HG03520 (cell line): ENCODE data around the gene ADPRS.

Source experiments
- ATAC-seq: cut with Tn5 transposase; IDR thresholded peaks from one replicate; pipeline ENCODE4 v1.9.1; 2021; ENCODE audit warnings: mild to moderate bottlenecking, moderate library complexity; ENCODE audit not compliant: unreplicated experiment

ADPRS gene

DNA sequence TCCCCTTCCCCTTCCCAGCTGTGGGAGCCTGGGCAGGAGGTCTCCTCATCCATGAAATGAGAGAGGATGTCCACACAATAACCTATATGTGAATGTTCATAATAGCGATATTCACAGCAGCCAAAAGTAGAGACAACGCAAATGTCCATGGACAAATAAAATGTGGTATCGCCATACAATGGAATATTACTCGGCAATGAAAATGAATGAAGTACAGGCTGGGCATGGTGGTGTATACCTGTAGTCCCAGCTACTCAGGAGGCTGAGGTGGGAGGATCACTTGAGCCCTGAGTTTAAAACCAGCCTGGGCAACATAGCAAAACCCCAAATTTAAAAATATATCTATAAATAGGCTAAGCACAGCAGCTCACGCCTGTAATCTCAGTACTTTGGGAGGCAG, 12.9 kb downstream of the ADPRS start:
- no peak for ATAC-seq

GRCh38 chr1:36106269-36106668, 17.6 kb downstream of the ADPRS start:
- ATAC-seq: no peak

DNA sequence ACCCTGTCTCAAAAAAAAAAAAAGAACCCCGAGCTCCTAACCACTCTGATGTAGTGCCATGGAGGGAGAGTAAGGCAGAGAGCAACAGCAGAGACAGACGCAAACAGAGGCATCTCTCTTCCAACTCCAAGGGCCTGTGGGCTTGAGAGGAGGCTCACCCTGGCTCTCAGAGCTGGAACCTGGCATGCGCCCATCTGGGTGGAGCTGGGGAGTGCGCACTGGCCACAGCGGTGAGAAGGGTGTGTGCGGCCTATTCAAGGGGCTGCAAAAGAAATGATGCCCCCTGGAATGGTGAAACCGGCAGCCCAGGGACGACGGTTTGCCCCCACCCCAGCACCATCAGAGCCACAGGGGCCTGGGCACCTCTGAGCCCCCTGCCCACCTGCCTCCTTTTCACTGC, 18.7 kb downstream of the ADPRS start:
- no peak for ATAC-seq

GRCh38 chr1:36108314-36108713, 19.6 kb downstream of the ADPRS start:
- ATAC-seq: no peak

DNA sequence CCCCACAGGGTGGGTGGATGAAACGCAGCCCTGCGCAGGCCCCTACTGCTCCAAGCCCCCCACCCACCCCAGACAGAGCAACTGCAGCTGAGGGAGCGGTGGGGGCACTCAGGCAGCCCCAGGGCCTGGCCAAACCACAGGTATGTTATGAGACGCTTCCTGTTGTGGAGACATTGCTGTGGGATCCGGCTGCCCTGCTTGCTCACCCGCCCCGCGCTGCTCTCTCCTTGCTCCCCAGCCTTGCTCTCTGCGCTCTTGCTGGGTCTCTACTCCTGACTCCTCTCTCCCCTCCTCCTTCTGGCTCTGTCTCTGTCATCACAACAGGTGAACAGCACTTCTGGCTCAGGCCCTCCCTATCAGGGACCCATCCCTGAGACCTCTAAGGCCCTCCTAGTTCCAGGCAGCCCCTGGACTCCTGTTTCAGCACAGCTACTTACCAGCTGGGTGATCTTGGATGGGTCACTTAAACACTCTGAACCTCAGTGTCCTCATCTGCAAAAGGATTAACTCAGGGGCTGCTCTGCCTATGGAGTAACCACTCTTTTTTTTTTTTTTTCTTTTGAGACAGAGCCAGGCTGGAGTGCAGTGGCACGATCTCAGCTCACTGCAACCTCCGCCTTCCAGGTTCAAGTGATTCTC, 20.5 kb downstream of the ADPRS start:
- ATAC-seq: no peak

DNA sequence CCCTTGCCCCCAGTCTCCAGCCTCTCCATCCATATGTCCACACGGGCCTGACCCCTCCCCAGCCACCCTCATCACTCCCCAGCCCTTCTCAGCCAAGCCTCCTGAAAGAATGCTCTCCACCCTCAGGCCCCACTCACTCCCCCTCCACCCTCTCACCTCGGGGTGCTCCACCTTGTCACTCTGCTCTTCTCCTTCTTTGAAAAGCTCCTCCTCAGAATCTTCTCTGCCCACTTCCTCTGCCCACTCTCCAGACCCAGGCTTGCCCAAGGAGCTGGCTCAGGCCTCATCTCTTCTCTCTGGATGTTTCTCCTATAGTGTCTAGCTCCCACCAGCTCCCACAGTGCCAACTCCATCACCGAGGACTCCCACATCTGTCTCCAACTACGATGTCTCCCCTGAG, 22.5 kb downstream of the ADPRS start:
- ATAC-seq: no peak

DNA sequence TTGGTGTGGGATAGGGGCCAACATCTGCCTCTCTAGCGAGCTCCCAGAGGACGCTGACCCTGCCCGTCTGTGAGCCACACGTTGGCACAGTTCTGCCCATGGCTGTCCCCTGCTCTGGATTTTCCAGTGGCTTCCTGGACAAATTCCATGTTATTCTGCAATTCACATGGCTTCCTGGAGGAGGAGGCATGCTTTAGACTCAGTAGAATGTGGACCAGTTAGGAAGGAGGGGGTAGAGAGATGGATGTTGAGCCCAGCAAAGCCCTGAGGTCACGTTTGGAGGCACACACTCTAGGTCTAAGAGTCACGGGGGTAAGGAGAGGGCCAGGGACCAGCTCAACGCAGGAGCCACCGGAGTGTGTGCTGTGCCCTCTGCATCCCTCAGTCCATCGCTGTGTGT, 24.1 kb downstream of the ADPRS start:
- ATAC-seq: no peak

GRCh38 chr1:36114371-36114770, 25.7 kb downstream of the ADPRS start:
- no peak for ATAC-seq

DNA sequence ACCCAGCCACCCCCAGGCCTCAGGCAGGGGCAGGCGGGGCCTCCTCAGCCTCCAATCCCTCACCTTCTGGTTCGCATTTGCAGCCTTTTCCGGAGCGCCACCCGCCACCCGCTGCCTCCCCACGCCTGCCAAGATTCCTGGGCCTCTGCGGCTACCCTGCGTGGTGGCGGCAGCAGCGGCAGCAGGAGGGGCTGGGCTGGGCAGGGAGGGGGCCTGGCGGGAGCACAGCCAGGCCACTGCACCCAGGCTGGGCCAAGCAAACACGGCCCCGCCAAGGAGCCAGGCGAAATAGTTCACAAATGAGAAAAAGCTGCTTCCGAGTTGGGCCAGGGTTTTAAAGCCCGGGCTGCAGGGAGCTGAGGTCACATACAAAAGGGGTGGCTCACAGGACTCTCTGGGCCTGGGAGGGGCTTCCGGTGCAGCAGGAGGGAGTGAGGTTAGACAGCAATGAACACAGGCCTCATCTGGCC, 26.5 kb downstream of the ADPRS start:
- no peak for ATAC-seq

DNA sequence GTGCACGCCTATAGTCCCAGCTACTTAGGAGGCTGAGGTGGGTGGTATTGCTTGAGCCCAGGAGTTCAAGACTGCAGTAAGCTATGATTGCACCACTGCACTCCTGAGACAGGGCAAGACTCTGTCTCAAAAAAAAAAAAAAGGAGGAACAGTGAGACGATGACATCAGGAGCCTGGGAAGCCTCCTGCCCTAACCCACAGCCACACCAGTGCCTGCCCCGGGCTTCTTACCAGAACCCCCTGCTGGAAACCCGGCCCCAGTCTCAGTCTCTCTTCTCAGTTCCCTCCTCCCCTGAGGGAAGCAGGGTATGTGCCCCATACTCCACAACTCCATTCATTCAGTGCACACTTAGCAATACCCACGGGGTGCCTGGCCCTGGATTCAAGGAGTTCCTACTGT, 27.2 kb downstream of the ADPRS start:
- ATAC-seq: no peak

DNA sequence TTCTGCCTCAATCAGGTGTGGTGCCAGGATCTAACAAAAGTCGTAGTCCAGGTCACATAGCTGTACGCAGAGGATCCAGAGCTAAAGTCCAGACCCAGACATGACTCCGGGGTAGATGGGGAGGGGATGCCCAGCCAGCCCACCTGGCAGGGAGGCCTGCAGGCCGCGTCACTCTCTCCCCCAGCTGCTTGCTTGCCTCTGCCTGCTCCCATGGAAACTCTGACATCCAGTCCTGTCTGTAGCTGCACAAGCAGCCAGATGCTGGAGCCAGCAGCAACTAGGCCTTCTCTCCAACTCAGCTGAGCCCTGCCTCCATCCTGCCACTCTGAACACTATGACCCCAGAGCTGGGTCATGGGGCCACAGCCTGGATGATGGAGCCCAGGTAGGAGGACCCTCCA, 28.2 kb downstream of the ADPRS start:
- ATAC-seq: no peak

GRCh38 chr1:36118447-36119204, 29.9 kb downstream of the ADPRS start:
- no peak for ATAC-seq

- no peak for ATAC-seq
Observed at GRCh38 chr1:36119456-36119855, 30.8 kb downstream of the ADPRS start.

DNA sequence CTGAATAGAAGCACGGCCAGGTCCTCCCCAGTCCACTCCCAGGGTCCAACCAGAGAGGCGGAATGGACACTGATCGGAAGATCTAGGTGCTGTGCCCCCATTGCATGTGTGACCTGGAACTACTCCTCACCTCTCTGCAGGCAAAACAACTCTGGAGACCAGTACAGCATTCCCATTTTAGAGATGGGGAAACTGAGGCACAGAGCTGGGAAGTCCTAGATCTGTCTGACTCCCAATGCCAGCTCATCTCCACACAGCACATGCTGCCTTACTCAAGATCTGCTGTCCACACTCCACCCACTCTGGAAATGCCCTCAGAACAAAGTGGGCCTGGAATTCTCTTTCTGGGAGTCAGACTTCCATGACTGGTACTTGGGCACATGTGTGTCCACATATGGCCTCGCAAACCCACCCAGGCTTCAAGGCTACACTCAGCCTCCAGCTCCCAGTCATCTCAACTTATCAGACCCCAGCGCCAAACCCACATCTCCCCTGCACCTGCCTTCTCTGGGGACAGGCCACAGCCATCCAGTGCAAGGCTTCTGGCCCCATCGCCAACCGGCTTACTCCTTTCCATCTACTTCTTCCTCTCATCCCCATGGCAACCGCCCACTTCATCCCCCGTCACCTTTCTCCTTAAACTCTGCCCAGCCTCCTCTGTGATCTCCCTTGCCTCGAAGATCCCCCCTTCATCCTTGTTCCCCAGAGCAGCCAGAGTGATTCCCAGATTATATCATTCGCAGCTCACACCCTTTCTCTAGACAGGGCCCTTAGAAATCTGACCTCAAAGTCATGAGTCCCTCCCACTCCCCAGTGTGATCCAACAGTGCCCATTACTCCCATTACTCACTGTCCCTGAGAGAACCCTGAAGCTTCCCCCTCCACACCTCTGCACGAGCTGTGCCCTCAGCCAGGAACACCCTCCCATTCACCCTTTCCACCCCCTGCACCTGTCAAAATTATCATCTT, 33.7 kb downstream of the ADPRS start:
- no peak for ATAC-seq

GRCh38 chr1:36123356-36123755, 34.7 kb downstream of the ADPRS start:
- no peak for ATAC-seq

DNA sequence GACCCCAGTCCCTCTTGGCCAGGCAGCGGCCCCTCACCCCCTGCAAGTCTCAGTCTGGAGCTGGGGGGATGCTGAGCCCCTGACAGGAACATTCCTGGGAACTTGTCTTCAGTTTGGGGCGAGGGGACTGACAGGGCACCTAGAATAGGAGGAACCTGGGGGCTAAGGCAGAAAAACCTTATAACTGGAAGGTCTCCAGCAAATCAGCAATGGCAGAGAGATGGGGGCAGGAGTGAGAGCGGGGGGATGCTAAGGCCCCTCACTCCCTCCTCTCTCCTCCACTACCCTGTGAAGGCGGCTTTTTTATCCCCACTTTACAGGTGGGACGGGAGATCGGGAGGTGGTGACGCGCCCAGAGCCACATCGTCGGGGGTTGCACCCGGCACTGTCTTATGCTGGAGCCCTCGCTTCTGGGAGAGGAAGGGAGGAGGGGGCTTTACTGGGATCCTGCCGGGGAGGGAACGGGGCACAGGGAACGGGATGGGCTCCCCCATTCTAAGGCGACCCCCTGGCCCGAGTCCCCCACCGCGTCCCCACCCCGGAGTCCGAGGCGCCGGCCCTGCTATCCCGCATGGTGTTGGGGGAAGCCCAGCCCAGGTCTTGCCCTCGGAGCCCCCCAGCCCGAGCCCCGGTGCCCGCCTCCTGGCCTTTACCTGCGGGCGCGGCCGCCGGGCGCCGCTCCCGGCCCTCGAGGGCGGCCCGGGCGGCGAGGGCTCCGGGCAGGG, 35.9 kb downstream of the ADPRS start:
- no peak for ATAC-seq

- no peak for ATAC-seq
Observed at GRCh38 chr1:36125129-36125991, 36.7 kb downstream of the ADPRS start, which contains the start of gene COL8A2. COL8A2 (minus strand) TSS chr1:36125222; CDS start chr1:36100242, 24,980 bp downstream.

DNA sequence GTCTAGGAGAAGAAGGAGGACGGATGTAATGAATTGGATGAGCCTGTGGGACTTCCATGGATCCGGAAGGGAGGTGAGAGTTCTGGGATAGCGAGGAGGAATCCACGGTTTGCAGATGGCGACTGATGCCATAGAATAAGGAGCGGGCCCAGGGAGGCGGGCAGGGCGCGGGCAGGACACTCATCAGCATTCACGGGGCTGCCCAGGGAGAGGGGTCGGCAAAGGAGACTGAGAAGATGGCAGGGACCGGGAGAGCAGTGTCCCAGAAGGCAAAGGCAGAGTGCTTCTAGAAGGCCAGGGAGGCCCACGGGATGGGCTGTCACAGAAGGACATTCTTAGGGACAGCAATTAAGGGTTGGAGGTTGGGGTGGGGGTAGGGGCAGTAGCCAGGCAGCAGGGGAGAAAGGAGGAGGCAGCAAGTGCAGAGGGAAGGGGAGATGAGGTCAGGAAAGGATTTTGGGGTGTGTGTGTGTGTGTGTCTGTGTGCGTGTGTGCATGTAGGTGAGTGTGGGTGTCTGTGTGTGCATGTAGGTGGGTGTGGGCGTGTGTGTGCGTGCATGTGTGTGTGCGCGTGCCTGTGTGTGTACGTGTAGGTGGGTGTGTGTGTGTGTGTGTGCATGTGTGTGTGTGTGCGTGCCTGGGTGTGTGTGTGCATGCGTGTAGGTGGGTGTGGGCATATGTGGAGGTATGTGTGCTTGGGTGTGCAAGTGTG, 37.5 kb downstream of the ADPRS start:
- no peak for ATAC-seq
